Measurements from ENCODE around the gene TGFB2. TPM values are rescaled to one million over a fixed set of nuclear protein-coding genes. Genes with fewer than 3 reads are reported as not detected.

TGFB2 gene
- total RNA-seq, 1 experiment from 2014 or later, result 0.34 TPM

DNA sequence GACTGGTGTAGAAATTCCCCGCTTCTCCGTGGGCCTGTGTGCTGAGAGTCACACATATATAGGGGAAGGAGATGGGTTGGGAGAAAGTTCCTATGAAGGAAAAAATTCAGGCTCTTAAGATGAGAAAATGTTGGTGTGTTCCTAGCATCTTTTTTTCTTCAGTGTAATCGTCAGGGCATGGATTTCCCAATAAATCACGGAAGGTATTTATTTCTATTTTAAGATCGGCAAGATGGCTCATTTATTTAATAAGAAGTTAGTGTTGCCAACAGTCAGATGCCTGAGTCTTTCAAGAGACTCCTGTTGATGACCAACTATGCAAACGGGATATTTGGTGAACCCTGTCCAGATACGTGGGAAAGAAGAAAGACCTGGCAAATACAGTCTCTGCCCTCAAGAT lies 58.2 kb downstream of the TGFB2 start (continued):
- TF ChIP-seq, protein P1, sequence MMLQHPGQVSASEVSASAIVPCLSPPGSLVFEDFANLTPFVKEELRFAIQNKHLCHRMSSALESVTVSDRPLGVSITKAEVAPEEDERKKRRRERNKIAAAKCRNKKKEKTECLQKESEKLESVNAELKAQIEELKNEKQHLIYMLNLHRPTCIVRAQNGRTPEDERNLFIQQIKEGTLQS (IDR thresholded peaks at IDR 0.05), result no peak
- TF ChIP-seq YY1 (IDR thresholded peaks at IDR 0.05; ENCODE audit: extremely low read depth, insufficient replicate concordance, low read depth, low read length), result no peak
- TF ChIP-seq POLR2AphosphoS5 (IDR thresholded peaks at IDR 0.05; ENCODE audit: low read depth, low read length), result no peak
- no peak for TF ChIP-seq TCF7L2 (IDR thresholded peaks at IDR 0.05; ENCODE audit: borderline replicate concordance, extremely low read depth, insufficient read depth, insufficient read length)
- no peak for TF ChIP-seq JUND (IDR thresholded peaks at IDR 0.05)
- TF ChIP-seq POLR2A (IDR thresholded peaks at IDR 0.05; ENCODE audit: borderline replicate concordance, extremely low read depth, insufficient read depth, insufficient read length), result no peak
- no peak for TF ChIP-seq SP1 (IDR thresholded peaks at IDR 0.05; ENCODE audit: low read depth)

DNA sequence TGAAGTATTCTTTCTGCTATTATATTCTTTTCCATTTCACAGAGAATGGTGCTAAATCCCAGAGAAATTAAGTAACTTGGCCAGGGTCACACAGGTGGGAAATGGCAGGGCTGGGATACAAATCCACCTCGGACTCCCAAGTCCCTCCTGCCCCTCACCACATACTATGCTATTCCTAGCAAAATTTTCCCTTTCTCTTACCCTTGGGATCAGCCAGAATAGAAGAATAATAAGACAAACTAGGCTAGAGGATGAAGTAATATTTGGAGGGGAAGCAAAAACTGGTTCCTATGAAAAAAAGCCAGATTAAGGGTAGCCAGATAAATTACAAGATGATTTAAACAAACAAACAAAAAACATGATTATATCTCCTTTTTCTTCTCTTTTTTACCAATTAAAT lies 62.5 kb downstream of the TGFB2 start:
- RAD21 ChIA-PET (ENCODE audit: low non-redundant PET in 1 of 2, low total read pairs in 2 of 2, uncharacterized antibody in 2 of 2, unreplicated experiment in 2 of 2), result no interaction called here

More for the DNA sequence above, 62.5 kb downstream of the TGFB2 start:
- ATAC-seq (no peak), DNase-seq (ENCODE audit: low read depth, low spot score) (no peak)
- H4K20me1 ChIP-seq (ENCODE audit: insufficient read depth), result no peaks in the 10 kb centered on the region
- H3K27me3 ChIP-seq (ENCODE audit: insufficient read depth, low read length), result no peaks in the 10 kb centered on the region
- ChIA-PET CTCF (no interaction called here), POLR2A (no interaction called here)
- H3K9me2 ChIP-seq (ENCODE audit: insufficient read depth), result no peaks in the 10 kb centered on the region
- intact Hi-C loops (cut with micrococcal nuclease), result no loop called here
- H3K9ac ChIP-seq (ENCODE audit: low read length), result no peak overlapping the region
- BruUV-seq (replicated peaks), result no TSS peak
- H3K9me3 ChIP-seq (ENCODE audit: control insufficient read depth in 1 of 2, insufficient read depth in 1 of 2, low read depth in 1 of 2, low read length in 2 of 2), result no peaks in the 10 kb centered on the region
- no peaks in the 10 kb centered on the region for H3K36me3 ChIP-seq (ENCODE audit: control insufficient read depth in 1 of 2, insufficient read depth in 2 of 2, low read length in 2 of 2)
- no peaks in the 10 kb centered on the region for H3K4me1 ChIP-seq (ENCODE audit: control insufficient read depth in 1 of 2, insufficient read depth in 2 of 2, low read length in 2 of 2)
- H3K79me2 ChIP-seq (ENCODE audit: insufficient read depth, low read length), result no peaks in the 10 kb centered on the region
- TF ChIP-seq, protein P2, sequence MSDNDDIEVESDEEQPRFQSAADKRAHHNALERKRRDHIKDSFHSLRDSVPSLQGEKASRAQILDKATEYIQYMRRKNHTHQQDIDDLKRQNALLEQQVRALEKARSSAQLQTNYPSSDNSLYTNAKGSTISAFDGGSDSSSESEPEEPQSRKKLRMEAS (IDR thresholded peaks at IDR 0.05), result no peak
- TF ChIP-seq CBX3 (IDR thresholded peaks at IDR 0.05; ENCODE audit: low read depth) (no peak), JUND (IDR thresholded peaks at IDR 0.05) (no peak), SIN3A (IDR thresholded peaks at IDR 0.05; ENCODE audit: low read depth) (no peak), YY1 (IDR thresholded peaks at IDR 0.05; ENCODE audit: extremely low read depth, insufficient replicate concordance, low read depth, low read length) (no peak), FOSL1 (IDR thresholded peaks at IDR 0.05; ENCODE audit: low read depth) (no peak), ZFX (IDR thresholded peaks at IDR 0.05) (no peak)
- TF ChIP-seq, protein P3, sequence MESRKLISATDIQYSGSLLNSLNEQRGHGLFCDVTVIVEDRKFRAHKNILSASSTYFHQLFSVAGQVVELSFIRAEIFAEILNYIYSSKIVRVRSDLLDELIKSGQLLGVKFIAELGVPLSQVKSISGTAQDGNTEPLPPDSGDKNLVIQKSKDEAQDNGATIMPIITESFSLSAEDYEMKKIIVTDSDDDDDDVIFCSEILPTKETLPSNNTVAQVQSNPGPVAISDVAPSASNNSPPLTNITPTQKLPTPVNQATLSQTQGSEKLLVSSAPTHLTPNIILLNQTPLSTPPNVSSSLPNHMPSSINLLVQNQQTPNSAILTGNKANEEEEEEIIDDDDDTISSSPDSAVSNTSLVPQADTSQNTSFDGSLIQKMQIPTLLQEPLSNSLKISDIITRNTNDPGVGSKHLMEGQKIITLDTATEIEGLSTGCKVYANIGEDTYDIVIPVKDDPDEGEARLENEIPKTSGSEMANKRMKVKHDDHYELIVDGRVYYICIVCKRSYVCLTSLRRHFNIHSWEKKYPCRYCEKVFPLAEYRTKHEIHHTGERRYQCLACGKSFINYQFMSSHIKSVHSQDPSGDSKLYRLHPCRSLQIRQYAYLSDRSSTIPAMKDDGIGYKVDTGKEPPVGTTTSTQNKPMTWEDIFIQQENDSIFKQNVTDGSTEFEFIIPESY (IDR thresholded peaks at IDR 0.05; ENCODE audit: extremely low read depth, insufficient replicate concordance, low read length), result no peak
- TF ChIP-seq, protein P1 (IDR thresholded peaks at IDR 0.05), result no peak
- no peak overlapping the region for H3K4me2 ChIP-seq (ENCODE audit: low read length)
- no peak overlapping the region for H2AFZ ChIP-seq (ENCODE audit: low read depth, low read length, poor library complexity, severe bottlenecking)
- no peak overlapping the region for H3K27ac ChIP-seq (ENCODE audit: low read depth, low read length)
- no peak overlapping the region for H3K4me3 ChIP-seq (replicated peaks in 1 of 2; ENCODE audit: low read depth in 1 of 2, low read length in 2 of 2)
